Activated B cell treated with CpG ODN at 0.5 μM for 24 hours (primary cell): ENCODE data around the gene RIMBP2. TPM values are rescaled to one million over a fixed set of nuclear protein-coding genes. Genes with fewer than 3 reads are reported as not detected.

Experiments
- ATAC-seq: fragments of 200-7000 bp; cut with Tn5 transposase; one replicate; pipeline ENCODE4 v1.10.0; 2021; ENCODE audit warnings: low read depth, mild to moderate bottlenecking, moderate library complexity
- CTCF ChIA-PET: fragments of 350-600 bp; sonication (Branson Sonifier 250); formaldehyde crosslinking; loops from one replicate; lab custom pipeline; 2021; ENCODE audit warnings: antibody characterized with exemption; lab: Charles Lee
- POLR2A ChIA-PET: fragments of 350-600 bp; sonication (Branson Sonifier 250); formaldehyde crosslinking; loops from one replicate; lab custom pipeline; 2021; ENCODE audit warnings: antibody characterized with exemption; lab: Charles Lee
- DNase-seq: peaks from one replicate; pipeline ENCODE4 v3.0.0; 2022
- H3K27ac Mint-ChIP-seq: one replicate; pipeline ENCODE4 v1.8.0; 2020; ENCODE audit warnings: mixed read lengths
- H3K27me3 Mint-ChIP-seq: one replicate; pipeline ENCODE4 v1.8.0; 2021; ENCODE audit warnings: mixed read lengths
- H3K36me3 Mint-ChIP-seq: one replicate; pipeline ENCODE4 v1.8.0; 2021; ENCODE audit warnings: low read depth, mixed read lengths
- H3K4me1 Mint-ChIP-seq: one replicate; pipeline ENCODE4 v1.8.0; 2021; ENCODE audit warnings: mixed read lengths
- H3K4me3 Mint-ChIP-seq: one replicate; pipeline ENCODE4 v1.8.0; 2020; ENCODE audit warnings: mild to moderate bottlenecking, mixed read lengths
- H3K9me3 Mint-ChIP-seq: one replicate; pipeline ENCODE4 v1.8.0; 2020; ENCODE audit warnings: mixed read lengths
- CTCF ChIP-seq: fragments of 200-600 bp; IDR thresholded peaks from one replicate; pipeline ENCODE4 v1.8.0; 2022; ENCODE audit warnings: antibody characterized with exemption, mild to moderate bottlenecking
- intact Hi-C: fragments of 100-400 bp; cut with micrococcal nuclease; formaldehyde crosslinking; loops from one replicate; pipeline ENCODE4 v1.15.1; 2024
- total RNA-seq: library from RNA; stranded (reverse); gene quantifications from 2 replicates; pipeline ENCODE4 v1.2.3, GENCODE V29; 2022

RIMBP2 gene
- total RNA-seq, 1 donor from 2014 or later: not detected

GRCh38 chr12:130711756-130712155, 4.3 kb downstream of the RIMBP2 start:
- TF ChIP-seq CTCF: no peak
- Mint-ChIP-seq H3K4me3 (no peak overlapping the region), H3K9me3 (no peaks in the 10 kb centered on the region), H3K4me1 (peaks cover 6% of the 10 kb centered on the region), H3K36me3 (no peaks in the 10 kb centered on the region), H3K27me3 (peaks cover 31% of the 10 kb centered on the region), H3K27ac (no peak overlapping the region)
- ATAC-seq: no peak
- intact Hi-C loops: no loop called here
- DNase-seq: no peak
- ChIA-PET POLR2A (no interaction called here), CTCF (no interaction called here)

- no peaks in the 10 kb centered on the region for H3K36me3 Mint-ChIP-seq
- DNase-seq (no peak), ATAC-seq (no peak)
- no peak overlapping the region for H3K4me3 Mint-ChIP-seq
- TF ChIP-seq CTCF: no peak
- no peak overlapping the region for H3K27ac Mint-ChIP-seq
- H3K4me1 Mint-ChIP-seq: peaks cover 5% of the 10 kb centered on the region
- CTCF ChIA-PET: no interaction called here
- peaks cover 22% of the 10 kb centered on the region for H3K27me3 Mint-ChIP-seq
- intact Hi-C loops: no loop called here
- POLR2A ChIA-PET: no interaction called here
- H3K9me3 Mint-ChIP-seq: no peaks in the 10 kb centered on the region
Measured at GRCh38 chr12:130710733-130711080, 5.4 kb downstream of the RIMBP2 start.

- DNase-seq: no peak
- Mint-ChIP-seq H3K27ac (no peak overlapping the region), H3K36me3 (no peaks in the 10 kb centered on the region), H3K4me1 (peaks cover 5% of the 10 kb centered on the region), H3K9me3 (no peaks in the 10 kb centered on the region), H3K4me3 (no peak overlapping the region), H3K27me3 (peaks cover 21% of the 10 kb centered on the region)
- TF ChIP-seq CTCF: no peak
- ChIA-PET POLR2A (no interaction called here), CTCF (no interaction called here)
- no peak for ATAC-seq
- intact Hi-C loops: no loop called here
Measured at GRCh38 chr12:130709971-130710732, 5.9 kb downstream of the RIMBP2 start.

GRCh38 chr12:130709151-130709970, 6.7 kb downstream of the RIMBP2 start:
- intact Hi-C loops: no loop called here
- Mint-ChIP-seq H3K4me3 (no peak overlapping the region), H3K36me3 (no peaks in the 10 kb centered on the region), H3K4me1 (peaks cover 3% of the 10 kb centered on the region), H3K27me3 (peaks cover 18% of the 10 kb centered on the region), H3K9me3 (no peaks in the 10 kb centered on the region), H3K27ac (no peak overlapping the region)
- ChIA-PET CTCF (no interaction called here), POLR2A (no interaction called here)
- TF ChIP-seq CTCF: no peak
- ATAC-seq: no peak
- DNase-seq: no peak

- CTCF ChIA-PET: no interaction called here
- H3K4me1 Mint-ChIP-seq: no peaks in the 10 kb centered on the region
- ATAC-seq: no peak
- no peak for DNase-seq
- POLR2A ChIA-PET: no interaction called here
- no peak for TF ChIP-seq CTCF
- H3K9me3 Mint-ChIP-seq: no peaks in the 10 kb centered on the region
- H3K4me3 Mint-ChIP-seq: no peak overlapping the region
- intact Hi-C loops: no loop called here
- H3K36me3 Mint-ChIP-seq: no peaks in the 10 kb centered on the region
- peaks cover 15% of the 10 kb centered on the region for H3K27me3 Mint-ChIP-seq
- no peak overlapping the region for H3K27ac Mint-ChIP-seq
Measured at GRCh38 chr12:130708648-130709047, 7.5 kb downstream of the RIMBP2 start.
